WTC11 (cell line): ENCODE data around the gene H6PD. TPM values are rescaled to one million over a fixed set of nuclear protein-coding genes. Genes with fewer than 3 reads are reported as not detected.

Experiments
- ATAC-seq: fragments of 200-7000 bp; cut with Tn5 transposase; 2 replicates; pipeline ENCODE4 v1.10.0; 2021; ENCODE audit warnings: mild to moderate bottlenecking, moderate library complexity
- CTCF ChIA-PET: fragments of 300-600 bp; sonication (Branson Sonifier 250); formaldehyde crosslinking; loops from one replicate; lab custom pipeline; 2021; ENCODE audit warnings: antibody characterized with exemption; lab: Charles Lee
- POLR2A ChIA-PET: fragments of 350-600 bp; sonication (Branson Sonifier 250); formaldehyde crosslinking; loops from one replicate; lab custom pipeline; 2021; ENCODE audit warnings: antibody characterized with exemption; lab: Charles Lee
- DNase-seq: peaks from one replicate; pipeline ENCODE4 v3.0.0; 2021; ENCODE audit warnings: low spot score
- H3K27ac Mint-ChIP-seq: 2 replicates; pipeline ENCODE4 v1.8.0; 2021; ENCODE audit warnings: mixed read lengths
- H3K27me3 Mint-ChIP-seq: 2 replicates; pipeline ENCODE4 v1.8.0; 2021; ENCODE audit warnings: low read depth, mild to moderate bottlenecking, moderate library complexity, mixed read lengths
- H3K36me3 Mint-ChIP-seq: 2 replicates; pipeline ENCODE4 v1.8.0; 2021; ENCODE audit warnings: mixed read lengths
- H3K4me1 Mint-ChIP-seq: 2 replicates; pipeline ENCODE4 v1.8.0; 2022; ENCODE audit warnings: mixed read lengths
- H3K4me3 Mint-ChIP-seq: 2 replicates; pipeline ENCODE4 v1.8.0; 2021; ENCODE audit warnings: mild to moderate bottlenecking, moderate library complexity, mixed read lengths
- H3K9me3 Mint-ChIP-seq: 2 replicates; pipeline ENCODE4 v1.8.0; 2021; ENCODE audit warnings: mixed read lengths
- E2F4 ChIP-seq: sonication (generic); formaldehyde crosslinking; IDR thresholded peaks from 2 replicates; pipeline ENCODE4 v1.8.1; 2022; ENCODE audit warnings: low read depth, mild to moderate bottlenecking, moderate library complexity, missing genetic modification reagents, borderline replicate concordance
- FOXK1 ChIP-seq: sonication (generic); formaldehyde crosslinking; IDR thresholded peaks from 2 replicates; pipeline ENCODE4 v1.8.0; 2022; ENCODE audit warnings: mild to moderate bottlenecking, moderate library complexity, missing genetic modification reagents
- NR1H2 ChIP-seq: sonication (generic); formaldehyde crosslinking; IDR thresholded peaks from 2 replicates; pipeline ENCODE4 v1.9.0; 2021; ENCODE audit warnings: mild to moderate bottlenecking, moderate library complexity, missing genetic modification reagents
- PRRX2 ChIP-seq: fragments of 250-450 bp; sonication (Bioruptor Pico); IDR thresholded peaks from 2 replicates; pipeline ENCODE4 v1.8.0; 2021; ENCODE audit warnings: mild to moderate bottlenecking
- RELA ChIP-seq: sonication (generic); formaldehyde crosslinking; IDR thresholded peaks from 2 replicates; pipeline ENCODE4 v1.8.1; 2022; ENCODE audit warnings: missing genetic modification reagents, mild to moderate bottlenecking, borderline replicate concordance
- USF1 ChIP-seq: sonication (generic); formaldehyde crosslinking; IDR thresholded peaks from 2 replicates; pipeline ENCODE4 v1.8.0; 2022; ENCODE audit warnings: mild to moderate bottlenecking, missing genetic modification reagents
- ZNF121 ChIP-seq: sonication (generic); formaldehyde crosslinking; IDR thresholded peaks from 2 replicates; pipeline ENCODE4 v1.8.0; 2023; ENCODE audit warnings: missing genetic modification reagents
- ZNF317 ChIP-seq: sonication (generic); formaldehyde crosslinking; IDR thresholded peaks from 2 replicates; pipeline ENCODE4 v1.8.1; 2023; ENCODE audit warnings: low read depth, mild to moderate bottlenecking, moderate library complexity, missing genetic modification reagents, borderline replicate concordance
- ZNF425 ChIP-seq: fragments of 250-450 bp; sonication (Bioruptor Pico); conservative IDR thresholded peaks from 2 replicates; pipeline ENCODE4 v1.9.0; 2021; ENCODE audit warnings: mild to moderate bottlenecking
- total RNA-seq: library from RNA; stranded (reverse); gene quantifications from 3 replicates; pipeline ENCODE4 v1.2.3, GENCODE V29; 2021
- TF ChIP-seq, protein P1 (sequence below): sonication (generic); formaldehyde crosslinking; IDR thresholded peaks from 2 replicates; pipeline ENCODE4 v1.8.0; 2022; ENCODE audit warnings: mild to moderate bottlenecking, missing genetic modification reagents
- TF ChIP-seq, protein P2 (sequence below): sonication (generic); formaldehyde crosslinking; IDR thresholded peaks from 2 replicates; pipeline ENCODE4 v1.8.0; 2023; ENCODE audit warnings: missing genetic modification reagents, mild to moderate bottlenecking, borderline replicate concordance

H6PD gene
- total RNA-seq, 1 experiment from 2014 or later: 7.4 TPM

DNA sequence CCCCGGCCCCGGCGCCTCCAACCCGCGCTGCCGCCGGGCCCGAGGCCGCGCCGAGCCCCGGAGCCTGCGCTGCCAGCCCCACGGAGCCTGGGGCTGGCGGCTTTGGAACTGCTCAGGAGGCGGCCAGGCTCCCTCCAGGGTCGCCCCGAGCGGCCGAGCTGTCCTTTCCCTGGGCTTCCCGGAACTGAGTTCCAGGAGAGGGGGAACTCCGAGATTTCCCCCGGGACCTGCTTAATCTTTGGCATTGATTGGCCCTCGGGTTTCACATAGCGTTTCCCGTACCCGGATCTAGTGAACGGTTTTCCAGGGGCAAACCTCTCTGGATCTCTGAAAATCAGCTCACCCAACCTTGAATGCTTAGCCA lies 504 bp downstream of the H6PD start:
- no peak for TF ChIP-seq ZNF425
- TF ChIP-seq USF1 (CRISPR knock-in tag): no peak
- TF ChIP-seq FOXK1 (CRISPR knock-in tag): no peak
- TF ChIP-seq NR1H2 (CRISPR knock-in tag): no peak
- TF ChIP-seq RELA: no peak
- TF ChIP-seq, protein P1, sequence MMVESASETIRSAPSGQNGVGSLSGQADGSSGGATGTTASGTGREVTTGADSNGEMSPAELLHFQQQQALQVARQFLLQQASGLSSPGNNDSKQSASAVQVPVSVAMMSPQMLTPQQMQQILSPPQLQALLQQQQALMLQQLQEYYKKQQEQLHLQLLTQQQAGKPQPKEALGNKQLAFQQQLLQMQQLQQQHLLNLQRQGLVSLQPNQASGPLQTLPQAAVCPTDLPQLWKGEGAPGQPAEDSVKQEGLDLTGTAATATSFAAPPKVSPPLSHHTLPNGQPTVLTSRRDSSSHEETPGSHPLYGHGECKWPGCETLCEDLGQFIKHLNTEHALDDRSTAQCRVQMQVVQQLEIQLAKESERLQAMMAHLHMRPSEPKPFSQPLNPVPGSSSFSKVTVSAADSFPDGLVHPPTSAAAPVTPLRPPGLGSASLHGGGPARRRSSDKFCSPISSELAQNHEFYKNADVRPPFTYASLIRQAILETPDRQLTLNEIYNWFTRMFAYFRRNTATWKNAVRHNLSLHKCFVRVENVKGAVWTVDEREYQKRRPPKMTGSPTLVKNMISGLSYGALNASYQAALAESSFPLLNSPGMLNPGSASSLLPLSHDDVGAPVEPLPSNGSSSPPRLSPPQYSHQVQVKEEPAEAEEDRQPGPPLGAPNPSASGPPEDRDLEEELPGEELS (CRISPR knock-in tag): no peak
- peaks cover 2% of the 10 kb centered on the region; the same call in 1 of the 2 replicates for H3K27me3 Mint-ChIP-seq
- POLR2A ChIA-PET: interaction anchor here (0.8 kb wide), 1 partner anchor 32 kb away, joined by 3 read pairs; no protein-coding TSS in a partner anchor
- no peak for DNase-seq
- CTCF ChIA-PET: interaction anchor here (0.5 to 6.6 kb wide), 33 partner anchors 8 to 392 kb away, joined by 3 to 154 read pairs (median 5); partner anchors contain the start of genes ENO1 and GPR157
- H3K9me3 Mint-ChIP-seq: no peaks in the 10 kb centered on the region
- ATAC-seq: peak; percentile 24
- no peaks in the 10 kb centered on the region for H3K36me3 Mint-ChIP-seq
- H3K4me1 Mint-ChIP-seq: peaks cover 21% of the 10 kb centered on the region
- peak overlapping the region; percentile 72 for H3K4me3 Mint-ChIP-seq
- no peak overlapping the region for H3K27ac Mint-ChIP-seq

GRCh38 chr1:9235560-9235959 lies 986 bp downstream of the H6PD start:
- POLR2A ChIA-PET: interaction anchor here (0.6 kb wide), 1 partner anchor 126 kb away, joined by 3 read pairs; no protein-coding TSS in a partner anchor
- H3K4me1 Mint-ChIP-seq: peaks cover 26% of the 10 kb centered on the region
- H3K4me3 Mint-ChIP-seq: peak overlapping the region; percentile 72
- H3K27me3 Mint-ChIP-seq: peaks cover 2% of the 10 kb centered on the region; the same call in 1 of the 2 replicates
- ATAC-seq (no peak), DNase-seq (no peak)
- no peaks in the 10 kb centered on the region for H3K9me3 Mint-ChIP-seq
- CTCF ChIA-PET: interaction anchor here (0.5 to 6.6 kb wide), 3 partner anchors 13 to 125 kb away, joined by 5 to 154 read pairs (median 9); no protein-coding TSS in a partner anchor
- no peaks in the 10 kb centered on the region for H3K36me3 Mint-ChIP-seq
- TF ChIP-seq ZNF121 (CRISPR knock-in tag) (peak; percentile 94), PRRX2 (CRISPR knock-in tag) (no peak)
- no peak overlapping the region for H3K27ac Mint-ChIP-seq

- no peak for TF ChIP-seq E2F4
- TF ChIP-seq, protein P2, sequence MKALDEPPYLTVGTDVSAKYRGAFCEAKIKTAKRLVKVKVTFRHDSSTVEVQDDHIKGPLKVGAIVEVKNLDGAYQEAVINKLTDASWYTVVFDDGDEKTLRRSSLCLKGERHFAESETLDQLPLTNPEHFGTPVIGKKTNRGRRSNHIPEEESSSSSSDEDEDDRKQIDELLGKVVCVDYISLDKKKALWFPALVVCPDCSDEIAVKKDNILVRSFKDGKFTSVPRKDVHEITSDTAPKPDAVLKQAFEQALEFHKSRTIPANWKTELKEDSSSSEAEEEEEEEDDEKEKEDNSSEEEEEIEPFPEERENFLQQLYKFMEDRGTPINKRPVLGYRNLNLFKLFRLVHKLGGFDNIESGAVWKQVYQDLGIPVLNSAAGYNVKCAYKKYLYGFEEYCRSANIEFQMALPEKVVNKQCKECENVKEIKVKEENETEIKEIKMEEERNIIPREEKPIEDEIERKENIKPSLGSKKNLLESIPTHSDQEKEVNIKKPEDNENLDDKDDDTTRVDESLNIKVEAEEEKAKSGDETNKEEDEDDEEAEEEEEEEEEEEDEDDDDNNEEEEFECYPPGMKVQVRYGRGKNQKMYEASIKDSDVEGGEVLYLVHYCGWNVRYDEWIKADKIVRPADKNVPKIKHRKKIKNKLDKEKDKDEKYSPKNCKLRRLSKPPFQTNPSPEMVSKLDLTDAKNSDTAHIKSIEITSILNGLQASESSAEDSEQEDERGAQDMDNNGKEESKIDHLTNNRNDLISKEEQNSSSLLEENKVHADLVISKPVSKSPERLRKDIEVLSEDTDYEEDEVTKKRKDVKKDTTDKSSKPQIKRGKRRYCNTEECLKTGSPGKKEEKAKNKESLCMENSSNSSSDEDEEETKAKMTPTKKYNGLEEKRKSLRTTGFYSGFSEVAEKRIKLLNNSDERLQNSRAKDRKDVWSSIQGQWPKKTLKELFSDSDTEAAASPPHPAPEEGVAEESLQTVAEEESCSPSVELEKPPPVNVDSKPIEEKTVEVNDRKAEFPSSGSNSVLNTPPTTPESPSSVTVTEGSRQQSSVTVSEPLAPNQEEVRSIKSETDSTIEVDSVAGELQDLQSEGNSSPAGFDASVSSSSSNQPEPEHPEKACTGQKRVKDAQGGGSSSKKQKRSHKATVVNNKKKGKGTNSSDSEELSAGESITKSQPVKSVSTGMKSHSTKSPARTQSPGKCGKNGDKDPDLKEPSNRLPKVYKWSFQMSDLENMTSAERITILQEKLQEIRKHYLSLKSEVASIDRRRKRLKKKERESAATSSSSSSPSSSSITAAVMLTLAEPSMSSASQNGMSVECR: no peak
- 0 out of 2 replicates have a peak, but pooled peaks have one; percentile 9 for TF ChIP-seq ZNF121 (CRISPR knock-in tag)
- TF ChIP-seq ZNF317 (CRISPR knock-in tag): no peak
- Mint-ChIP-seq H3K27me3 (peaks cover 2% of the 10 kb centered on the region; the same call in 1 of the 2 replicates), H3K4me3 (no peak overlapping the region), H3K9me3 (no peaks in the 10 kb centered on the region), H3K4me1 (peaks cover 37% of the 10 kb centered on the region), H3K36me3 (no peaks in the 10 kb centered on the region), H3K27ac (no peak overlapping the region)
- POLR2A ChIA-PET: no interaction called here
- CTCF ChIA-PET: interaction anchor here (5.1 kb wide), 1 partner anchor 11 kb away, joined by 31 read pairs; no protein-coding TSS in a partner anchor
- DNase-seq: no peak
- ATAC-seq: no peak
Measured at GRCh38 chr1:9238134-9238533, 3.6 kb downstream of the H6PD start.
